Measurements from ENCODE around the gene LIN7C. TPM values are rescaled to one million over a fixed set of nuclear protein-coding genes. Genes with fewer than 3 reads are reported as not detected.

LIN7C gene
- total and polyA plus RNA-seq, 4 donors = 5.2 to 43.7 (median 25.8) TPM

DNA sequence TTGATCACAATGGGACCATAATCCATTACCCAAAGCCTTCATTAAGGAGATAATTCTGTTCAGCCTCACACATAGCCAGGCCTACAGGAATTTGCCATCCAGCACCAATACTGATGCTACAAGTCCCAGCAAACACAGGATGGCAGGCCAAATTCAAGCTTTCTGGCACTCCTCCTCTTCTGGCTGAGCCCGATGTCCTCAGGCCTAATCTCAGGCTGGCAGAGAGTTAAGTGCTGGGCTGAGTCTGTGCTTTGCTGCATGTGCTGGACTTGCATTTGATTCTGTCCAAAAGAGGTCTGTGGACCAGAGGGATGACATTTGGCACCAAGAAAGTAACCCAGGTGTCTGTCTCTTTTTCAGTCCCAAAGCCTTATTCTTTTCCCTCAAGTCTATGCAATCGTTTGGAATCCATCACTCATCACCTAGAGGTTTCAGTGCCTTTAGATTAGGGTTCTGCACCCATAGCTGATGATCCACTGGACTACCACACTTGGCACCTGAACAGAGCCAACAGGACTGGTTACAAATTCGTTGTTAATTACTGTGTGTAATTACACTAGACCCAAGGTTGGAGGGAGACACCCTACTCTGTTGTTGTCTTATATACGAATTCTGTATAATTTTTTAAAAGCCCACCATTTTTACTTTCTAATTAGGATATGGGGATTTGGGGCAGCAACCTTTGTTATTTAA, 19.4 kb upstream of the LIN7C start:
- H3K9ac ChIP-seq (ENCODE audit: low read depth in 1 of 2, low read length in 2 of 2) = no peak overlapping the region
- TF ChIP-seq FOXA2 (IDR thresholded peaks at IDR 0.05) (no peak), JUND (IDR thresholded peaks at IDR 0.05) (no peak), HNF4A (conservative IDR thresholded peaks at IDR 0.05) (no peak), NR2F2 (IDR thresholded peaks at IDR 0.05) (no peak), YY1 (IDR thresholded peaks at IDR 0.05) (no peak), TAF1 (conservative IDR thresholded peaks at IDR 0.05) (no peak), RXRA (IDR thresholded peaks at IDR 0.05) (no peak), GABPA (IDR thresholded peaks at IDR 0.05 in 1 of 2, conservative IDR thresholded peaks at IDR 0.05 in 1 of 2) (no peak), SP1 (IDR thresholded peaks at IDR 0.05) (no peak), RAD21 (IDR thresholded peaks at IDR 0.05) (no peak), FOXA1 (IDR thresholded peaks at IDR 0.05) (no peak), HNF4G (IDR thresholded peaks at IDR 0.05) (no peak), EGR1 (IDR thresholded peaks at IDR 0.05; ENCODE audit: low read depth in 2 of 2) (no peak)
- TF ChIP-seq, protein P1, sequence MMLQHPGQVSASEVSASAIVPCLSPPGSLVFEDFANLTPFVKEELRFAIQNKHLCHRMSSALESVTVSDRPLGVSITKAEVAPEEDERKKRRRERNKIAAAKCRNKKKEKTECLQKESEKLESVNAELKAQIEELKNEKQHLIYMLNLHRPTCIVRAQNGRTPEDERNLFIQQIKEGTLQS (IDR thresholded peaks at IDR 0.05) = no peak
- TF ChIP-seq, protein P2, sequence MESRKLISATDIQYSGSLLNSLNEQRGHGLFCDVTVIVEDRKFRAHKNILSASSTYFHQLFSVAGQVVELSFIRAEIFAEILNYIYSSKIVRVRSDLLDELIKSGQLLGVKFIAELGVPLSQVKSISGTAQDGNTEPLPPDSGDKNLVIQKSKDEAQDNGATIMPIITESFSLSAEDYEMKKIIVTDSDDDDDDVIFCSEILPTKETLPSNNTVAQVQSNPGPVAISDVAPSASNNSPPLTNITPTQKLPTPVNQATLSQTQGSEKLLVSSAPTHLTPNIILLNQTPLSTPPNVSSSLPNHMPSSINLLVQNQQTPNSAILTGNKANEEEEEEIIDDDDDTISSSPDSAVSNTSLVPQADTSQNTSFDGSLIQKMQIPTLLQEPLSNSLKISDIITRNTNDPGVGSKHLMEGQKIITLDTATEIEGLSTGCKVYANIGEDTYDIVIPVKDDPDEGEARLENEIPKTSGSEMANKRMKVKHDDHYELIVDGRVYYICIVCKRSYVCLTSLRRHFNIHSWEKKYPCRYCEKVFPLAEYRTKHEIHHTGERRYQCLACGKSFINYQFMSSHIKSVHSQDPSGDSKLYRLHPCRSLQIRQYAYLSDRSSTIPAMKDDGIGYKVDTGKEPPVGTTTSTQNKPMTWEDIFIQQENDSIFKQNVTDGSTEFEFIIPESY (IDR thresholded peaks at IDR 0.05) = no peak
- TF ChIP-seq, protein P3, sequence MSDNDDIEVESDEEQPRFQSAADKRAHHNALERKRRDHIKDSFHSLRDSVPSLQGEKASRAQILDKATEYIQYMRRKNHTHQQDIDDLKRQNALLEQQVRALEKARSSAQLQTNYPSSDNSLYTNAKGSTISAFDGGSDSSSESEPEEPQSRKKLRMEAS (IDR thresholded peaks at IDR 0.05) = no peak
- TF ChIP-seq, protein P4, sequence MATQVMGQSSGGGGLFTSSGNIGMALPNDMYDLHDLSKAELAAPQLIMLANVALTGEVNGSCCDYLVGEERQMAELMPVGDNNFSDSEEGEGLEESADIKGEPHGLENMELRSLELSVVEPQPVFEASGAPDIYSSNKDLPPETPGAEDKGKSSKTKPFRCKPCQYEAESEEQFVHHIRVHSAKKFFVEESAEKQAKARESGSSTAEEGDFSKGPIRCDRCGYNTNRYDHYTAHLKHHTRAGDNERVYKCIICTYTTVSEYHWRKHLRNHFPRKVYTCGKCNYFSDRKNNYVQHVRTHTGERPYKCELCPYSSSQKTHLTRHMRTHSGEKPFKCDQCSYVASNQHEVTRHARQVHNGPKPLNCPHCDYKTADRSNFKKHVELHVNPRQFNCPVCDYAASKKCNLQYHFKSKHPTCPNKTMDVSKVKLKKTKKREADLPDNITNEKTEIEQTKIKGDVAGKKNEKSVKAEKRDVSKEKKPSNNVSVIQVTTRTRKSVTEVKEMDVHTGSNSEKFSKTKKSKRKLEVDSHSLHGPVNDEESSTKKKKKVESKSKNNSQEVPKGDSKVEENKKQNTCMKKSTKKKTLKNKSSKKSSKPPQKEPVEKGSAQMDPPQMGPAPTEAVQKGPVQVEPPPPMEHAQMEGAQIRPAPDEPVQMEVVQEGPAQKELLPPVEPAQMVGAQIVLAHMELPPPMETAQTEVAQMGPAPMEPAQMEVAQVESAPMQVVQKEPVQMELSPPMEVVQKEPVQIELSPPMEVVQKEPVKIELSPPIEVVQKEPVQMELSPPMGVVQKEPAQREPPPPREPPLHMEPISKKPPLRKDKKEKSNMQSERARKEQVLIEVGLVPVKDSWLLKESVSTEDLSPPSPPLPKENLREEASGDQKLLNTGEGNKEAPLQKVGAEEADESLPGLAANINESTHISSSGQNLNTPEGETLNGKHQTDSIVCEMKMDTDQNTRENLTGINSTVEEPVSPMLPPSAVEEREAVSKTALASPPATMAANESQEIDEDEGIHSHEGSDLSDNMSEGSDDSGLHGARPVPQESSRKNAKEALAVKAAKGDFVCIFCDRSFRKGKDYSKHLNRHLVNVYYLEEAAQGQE (IDR thresholded peaks at IDR 0.05) = no peak
- TF ChIP-seq, protein P5, sequence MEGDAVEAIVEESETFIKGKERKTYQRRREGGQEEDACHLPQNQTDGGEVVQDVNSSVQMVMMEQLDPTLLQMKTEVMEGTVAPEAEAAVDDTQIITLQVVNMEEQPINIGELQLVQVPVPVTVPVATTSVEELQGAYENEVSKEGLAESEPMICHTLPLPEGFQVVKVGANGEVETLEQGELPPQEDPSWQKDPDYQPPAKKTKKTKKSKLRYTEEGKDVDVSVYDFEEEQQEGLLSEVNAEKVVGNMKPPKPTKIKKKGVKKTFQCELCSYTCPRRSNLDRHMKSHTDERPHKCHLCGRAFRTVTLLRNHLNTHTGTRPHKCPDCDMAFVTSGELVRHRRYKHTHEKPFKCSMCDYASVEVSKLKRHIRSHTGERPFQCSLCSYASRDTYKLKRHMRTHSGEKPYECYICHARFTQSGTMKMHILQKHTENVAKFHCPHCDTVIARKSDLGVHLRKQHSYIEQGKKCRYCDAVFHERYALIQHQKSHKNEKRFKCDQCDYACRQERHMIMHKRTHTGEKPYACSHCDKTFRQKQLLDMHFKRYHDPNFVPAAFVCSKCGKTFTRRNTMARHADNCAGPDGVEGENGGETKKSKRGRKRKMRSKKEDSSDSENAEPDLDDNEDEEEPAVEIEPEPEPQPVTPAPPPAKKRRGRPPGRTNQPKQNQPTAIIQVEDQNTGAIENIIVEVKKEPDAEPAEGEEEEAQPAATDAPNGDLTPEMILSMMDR (IDR thresholded peaks at IDR 0.05; ENCODE audit: low read depth, low read length, missing input control) = no peak
- no peaks in the 10 kb centered on the region for H3K27me3 ChIP-seq (ENCODE audit: control insufficient read depth in 4 of 4, insufficient read depth in 4 of 4, low read length in 3 of 4)
- no peaks in the 10 kb centered on the region for H3K9me3 ChIP-seq (ENCODE audit: control insufficient read depth in 4 of 4, low read length in 3 of 4)
- no peak overlapping the region for H3K4me3 ChIP-seq (ENCODE audit: low read depth in 1 of 3, low read length in 3 of 3)
- no peaks in the 10 kb centered on the region for H3K36me3 ChIP-seq (ENCODE audit: control insufficient read depth in 4 of 4, insufficient read depth in 3 of 4, low read depth in 1 of 4, low read length in 3 of 4)
- H3K27ac ChIP-seq (ENCODE audit: low read depth in 1 of 2, low read length in 2 of 2) = no peak overlapping the region
- peaks cover under 1 to 7% (median 6%) of the 10 kb centered on the region in 4 donors for H3K4me1 ChIP-seq (ENCODE audit: control insufficient read depth in 4 of 4, insufficient read depth in 4 of 4, low read length in 3 of 4)
- WGBS = 86% methylated on average over 4 of the region's 4 CpGs
- DNase-seq (ENCODE audit: low spot score) = no peak

Data from liver (tissue), 9 donors.